SIG-M5 (cell line): ENCODE measurements around the gene SOX18.
"Not testable (repeated sequence)": the region's sequence is repeated elsewhere in the genome, so short reads cannot be mapped to it uniquely, and the experiment has no call there.

Source experiments
- DNase-seq: peaks from one replicate; lab custom pipeline; 2025; lab: John Stamatoyannopoulos, UW

Gene SOX18

GRCh38 chr20:64049060-64049877, at the start of gene SOX18:
TSS of gene SOX18 (minus strand) at chr20:64049639. CDS start at chr20:64049516, 123 bp downstream.
- no peak for DNase-seq

GRCh38 chr20:64098471-64099013, 49.1 kb upstream of the SOX18 start:
- DNase-seq, result no peak

GRCh38 chr20:64096535-64096934, 47.1 kb upstream of the SOX18 start:
- no peak for DNase-seq

GRCh38 chr20:64095927-64096326, 46.5 kb upstream of the SOX18 start:
- no peak for DNase-seq

GRCh38 chr20:64095455-64095854, 46.0 kb upstream of the SOX18 start:
- DNase-seq, result no peak

- DNase-seq, result no peak
Observed at GRCh38 chr20:64093013-64093503, 43.6 kb upstream of the SOX18 start.

GRCh38 chr20:64092258-64093012, 43.0 kb upstream of the SOX18 start:
- DNase-seq, result no peak

- DNase-seq, result no peak
Observed at GRCh38 chr20:64091770-64092169, 42.3 kb upstream of the SOX18 start.

- DNase-seq, result no peak
Observed at GRCh38 chr20:64091340-64091739, 41.9 kb upstream of the SOX18 start.

- no peak for DNase-seq
Observed at GRCh38 chr20:64090165-64090564, 40.7 kb upstream of the SOX18 start.

- not testable (repeated sequence) for DNase-seq
Observed at GRCh38 chr20:64088586-64088985, 39.1 kb upstream of the SOX18 start.

GRCh38 chr20:64087226-64087825, 37.9 kb upstream of the SOX18 start:
- DNase-seq, result not testable (repeated sequence)

- DNase-seq, result no peak
Observed at GRCh38 chr20:64086801-64087200, 37.4 kb upstream of the SOX18 start.

GRCh38 chr20:64084685-64085152, 35.3 kb upstream of the SOX18 start:
- DNase-seq, result no peak

- DNase-seq, result no peak
Observed at GRCh38 chr20:64083804-64084684, 34.6 kb upstream of the SOX18 start, which contains the start of gene LKAAEAR1. TSS of gene LKAAEAR1 (minus strand) at chr20:64084398. CDS start at chr20:64084219, 179 bp downstream.

GRCh38 chr20:64083378-64083803, 34.0 kb upstream of the SOX18 start:
- no peak for DNase-seq

GRCh38 chr20:64082820-64083377, 33.5 kb upstream of the SOX18 start:
- DNase-seq, result no peak

- no peak for DNase-seq
Observed at GRCh38 chr20:64082126-64082731, 32.8 kb upstream of the SOX18 start.

- DNase-seq, result no peak
Observed at GRCh38 chr20:64081624-64081964, 32.2 kb upstream of the SOX18 start.
